Skeletal muscle satellite cell (primary cell): Measurements from ENCODE around the gene IGF2BP3.
A peak's percentile ranks its signal among the peaks of the same experiment; 100 is the strongest.

Experiments used
- H3K27me3 ChIP-seq: 2 replicates; pipeline ENCODE4 v1.7.0; 2013; ENCODE audit warnings: low read length; ENCODE audit not compliant: control insufficient read depth, insufficient read depth
- H3K36me3 ChIP-seq: 2 replicates; pipeline ENCODE4 v1.7.0; 2013; ENCODE audit warnings: mild to moderate bottlenecking, control low read depth, low read length; ENCODE audit not compliant: insufficient read depth
- H3K4me1 ChIP-seq: 2 replicates; pipeline ENCODE4 v1.7.0; 2013; ENCODE audit warnings: low read length; ENCODE audit not compliant: control insufficient read depth, insufficient read depth
- H3K4me2 ChIP-seq: 2 replicates; pipeline ENCODE4 v1.7.0; 2013; ENCODE audit warnings: mild to moderate bottlenecking, low read length
- H3K4me3 ChIP-seq: 2 replicates; pipeline ENCODE4 v1.7.0; 2013; ENCODE audit warnings: low read length
- H3K9ac ChIP-seq: 2 replicates; pipeline ENCODE4 v1.7.0; 2013; ENCODE audit warnings: mild to moderate bottlenecking, low read depth, low read length, moderate library complexity
- H3K9me3 ChIP-seq: replicated peaks from 2 replicates; pipeline ENCODE4 v1.7.0; 2013; ENCODE audit warnings: mild to moderate bottlenecking, control low read depth, low read length

IGF2BP3 gene

GRCh38 chr7:23347033-23347681 is 123.1 kb downstream of the IGF2BP3 start:
- Histone ChIP-seq H3K4me2 (peak overlapping the region; percentile 59), H3K36me3 (peaks cover 19% of the 10 kb centered on the region), H3K9ac (no peak overlapping the region), H3K27me3 (no peaks in the 10 kb centered on the region), H3K4me1 (peaks cover 57% of the 10 kb centered on the region), H3K9me3 (no peaks in the 10 kb centered on the region), H3K4me3 (peak overlapping the region; percentile 25)

DNA sequence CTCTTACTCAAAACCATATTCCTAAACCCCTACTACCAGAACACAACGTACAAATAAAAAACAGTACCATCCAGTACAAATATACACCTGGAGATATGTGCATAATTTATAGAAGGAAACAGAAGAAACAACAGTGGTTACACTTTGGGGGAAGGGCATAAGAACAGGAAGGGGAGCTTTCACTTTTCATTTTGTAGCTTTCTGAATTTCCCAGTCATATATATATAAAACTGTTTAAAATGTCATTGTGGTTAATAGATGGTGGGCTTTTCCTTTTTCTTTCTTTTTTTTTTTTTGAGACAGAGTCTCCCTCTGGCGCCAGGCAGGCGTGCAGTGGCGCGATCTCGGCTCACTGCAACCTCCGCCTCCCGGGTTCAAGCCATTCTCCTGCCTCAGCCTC is 124.0 kb downstream of the IGF2BP3 start:
- H3K36me3 ChIP-seq, result peaks cover 25% of the 10 kb centered on the region
- no peaks in the 10 kb centered on the region for H3K27me3 ChIP-seq
- peaks cover 54% of the 10 kb centered on the region for H3K4me1 ChIP-seq

GRCh38 chr7:23345601-23346000 is 124.7 kb downstream of the IGF2BP3 start:
- Histone ChIP-seq H3K9me3 (no peaks in the 10 kb centered on the region), H3K36me3 (peaks cover 28% of the 10 kb centered on the region), H3K9ac (no peak overlapping the region), H3K4me1 (peaks cover 47% of the 10 kb centered on the region), H3K27me3 (no peaks in the 10 kb centered on the region), H3K4me2 (no peak overlapping the region), H3K4me3 (no peak overlapping the region)

More for the DNA sequence above, 124.0 kb downstream of the IGF2BP3 start:
- Histone ChIP-seq H3K4me3 (no peak overlapping the region), H3K9me3 (no peaks in the 10 kb centered on the region), H3K4me2 (no peak overlapping the region), H3K9ac (no peak overlapping the region)

DNA sequence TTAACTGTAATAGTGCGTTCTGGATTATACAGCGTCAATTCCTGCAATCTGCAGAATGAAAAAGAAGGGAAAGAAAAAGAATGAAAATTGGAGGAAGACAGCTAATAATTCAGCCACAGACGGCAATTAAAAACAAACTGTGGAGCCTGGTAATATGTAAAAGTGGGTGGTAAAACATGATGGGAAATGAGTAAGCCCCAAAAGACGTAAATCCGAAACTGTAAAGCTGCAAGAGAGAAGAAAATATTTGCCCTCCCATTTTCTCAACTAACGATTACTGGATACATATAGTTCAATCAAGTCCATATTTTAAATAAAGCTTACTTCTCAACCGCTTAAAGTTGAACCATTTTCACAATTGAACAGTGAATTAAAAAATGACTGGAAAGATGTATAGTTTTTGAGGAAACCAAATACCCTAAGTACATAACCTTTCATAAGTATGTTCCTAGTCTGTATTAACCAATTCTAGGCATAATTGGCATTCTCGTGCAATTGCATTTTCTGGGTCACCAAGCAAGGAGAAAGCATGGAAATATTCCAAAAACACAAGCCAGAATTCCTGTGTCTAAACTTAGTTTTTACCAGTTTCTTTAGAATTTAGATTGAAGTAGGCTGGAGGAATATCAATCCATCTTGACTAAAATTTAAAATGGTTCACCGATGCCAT is 126.3 kb downstream of the IGF2BP3 start:
- Histone ChIP-seq H3K4me3 (no peak overlapping the region), H3K4me1 (peaks cover 30% of the 10 kb centered on the region), H3K36me3 (peaks cover 38% of the 10 kb centered on the region)

DNA sequence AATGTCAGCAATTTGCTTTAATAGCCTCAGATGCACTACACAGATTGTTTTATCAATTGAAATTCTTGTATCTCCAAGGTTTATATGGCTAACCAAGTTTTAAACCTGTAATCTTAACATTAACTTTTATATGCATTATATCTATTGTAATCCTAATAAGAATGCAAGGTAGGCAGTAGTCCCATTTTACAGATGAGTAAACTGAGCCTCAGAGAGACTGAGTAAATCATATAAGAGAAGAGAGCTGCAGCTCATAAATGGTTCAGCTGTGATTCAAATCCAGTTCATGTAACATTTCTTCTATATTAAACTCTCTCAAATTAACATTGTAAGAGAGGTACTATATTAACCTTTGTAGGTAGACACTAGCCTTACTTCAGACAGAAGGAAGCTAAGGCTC is 127.2 kb downstream of the IGF2BP3 start:
- H3K4me3 ChIP-seq, result no peak overlapping the region
- H3K9me3 ChIP-seq, result no peaks in the 10 kb centered on the region
- no peaks in the 10 kb centered on the region for H3K27me3 ChIP-seq
- peaks cover 38% of the 10 kb centered on the region for H3K36me3 ChIP-seq
- no peak overlapping the region for H3K4me2 ChIP-seq
- H3K9ac ChIP-seq, result no peak overlapping the region
- H3K4me1 ChIP-seq, result peaks cover 22% of the 10 kb centered on the region

More for the DNA sequence above, 126.3 kb downstream of the IGF2BP3 start:
- Histone ChIP-seq H3K9me3 (no peaks in the 10 kb centered on the region), H3K27me3 (no peaks in the 10 kb centered on the region), H3K9ac (no peak overlapping the region), H3K4me2 (no peak overlapping the region)

DNA sequence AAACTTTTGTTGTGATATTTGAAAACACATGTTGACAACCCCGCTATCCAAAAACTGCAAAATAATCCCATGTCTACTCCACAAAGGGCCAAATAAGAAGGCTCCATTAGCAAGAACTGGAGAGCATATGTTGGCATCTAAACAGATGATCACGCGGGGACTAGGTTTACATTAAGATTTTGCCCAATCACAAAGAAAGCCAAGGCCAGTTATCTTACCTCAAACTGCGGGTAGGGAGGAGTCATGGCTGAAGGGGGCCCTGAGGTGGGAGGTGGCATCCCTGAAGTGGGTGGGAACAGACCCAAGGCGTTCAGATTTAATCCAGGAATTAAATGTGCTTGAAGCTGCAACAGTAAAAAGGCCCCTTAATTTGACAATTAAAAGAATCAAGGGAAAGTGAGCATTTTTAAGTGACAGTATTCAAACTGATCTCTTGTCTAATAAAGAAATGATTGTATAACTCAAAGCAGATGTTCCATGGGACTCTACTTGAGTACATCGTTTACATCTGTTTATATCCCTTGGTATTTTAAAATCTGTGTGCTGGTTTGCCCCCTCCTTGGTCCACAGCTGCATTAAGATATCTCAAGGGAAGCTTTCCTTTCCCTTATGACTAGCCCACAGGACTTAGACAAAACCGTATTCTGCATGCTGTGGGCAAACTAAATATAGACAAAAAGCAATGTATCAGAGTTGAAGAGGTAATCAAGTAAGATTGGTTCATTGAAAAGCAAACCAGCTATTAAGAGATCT is 128.3 kb downstream of the IGF2BP3 start:
- Histone ChIP-seq H3K27me3 (no peaks in the 10 kb centered on the region), H3K4me1 (peaks cover 11% of the 10 kb centered on the region), H3K9ac (no peak overlapping the region), H3K36me3 (peaks cover 45% of the 10 kb centered on the region), H3K9me3 (no peaks in the 10 kb centered on the region), H3K4me2 (no peak overlapping the region), H3K4me3 (no peak overlapping the region)

DNA sequence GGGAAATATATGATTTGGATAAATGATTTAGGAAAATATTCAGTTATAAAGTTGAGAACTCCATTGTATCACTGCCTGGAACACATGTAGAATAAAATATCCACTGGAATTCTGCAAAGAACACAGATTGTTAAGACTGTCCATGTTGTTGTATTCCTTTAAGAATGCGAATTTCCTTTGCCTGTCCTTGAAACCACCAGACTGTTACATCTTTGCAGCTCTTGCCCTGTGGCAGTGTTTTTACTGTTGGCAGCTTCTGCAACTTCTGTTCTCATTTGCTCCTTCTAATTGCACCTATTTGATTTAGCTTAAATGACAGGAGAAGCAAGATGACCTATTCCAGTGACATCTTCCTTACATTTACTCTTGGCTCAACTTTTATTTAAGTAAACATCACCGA is 131.4 kb downstream of the IGF2BP3 start:
- Histone ChIP-seq H3K27me3 (no peaks in the 10 kb centered on the region), H3K9ac (no peak overlapping the region), H3K4me1 (peaks cover 25% of the 10 kb centered on the region), H3K4me2 (no peak overlapping the region), H3K4me3 (no peak overlapping the region), H3K9me3 (no peaks in the 10 kb centered on the region), H3K36me3 (peaks cover 27% of the 10 kb centered on the region)

DNA sequence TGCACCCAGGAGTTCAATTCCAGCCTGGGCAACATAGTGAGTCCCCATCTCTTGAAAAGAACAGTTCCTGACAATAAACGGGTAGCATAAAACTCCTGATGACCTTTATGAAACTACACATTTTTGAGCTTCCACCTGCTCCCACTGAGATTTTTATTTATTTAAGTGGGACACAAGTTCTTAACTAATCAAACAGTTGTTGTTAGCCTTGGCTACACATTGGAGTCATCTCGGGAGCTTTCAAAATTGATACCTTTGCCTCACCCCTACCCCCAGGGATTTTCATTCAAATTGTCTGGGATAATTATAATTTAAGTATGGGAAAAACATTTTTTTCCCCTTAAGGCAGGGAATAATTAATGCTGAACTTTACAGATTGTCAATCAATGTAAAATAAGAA is 131.9 kb downstream of the IGF2BP3 start:
- peaks cover 27% of the 10 kb centered on the region for H3K36me3 ChIP-seq
- no peaks in the 10 kb centered on the region for H3K27me3 ChIP-seq
- H3K4me1 ChIP-seq, result peaks cover 28% of the 10 kb centered on the region
- no peaks in the 10 kb centered on the region for H3K9me3 ChIP-seq
- no peak overlapping the region for H3K4me2 ChIP-seq
- H3K9ac ChIP-seq, result no peak overlapping the region
- H3K4me3 ChIP-seq, result no peak overlapping the region

- no peaks in the 10 kb centered on the region for H3K9me3 ChIP-seq
- peaks cover 27% of the 10 kb centered on the region for H3K36me3 ChIP-seq
- H3K4me1 ChIP-seq, result peaks cover 39% of the 10 kb centered on the region
These were observed 132.9 kb downstream of the IGF2BP3 start for GRCh38 chr7:23337374-23337773.

DNA sequence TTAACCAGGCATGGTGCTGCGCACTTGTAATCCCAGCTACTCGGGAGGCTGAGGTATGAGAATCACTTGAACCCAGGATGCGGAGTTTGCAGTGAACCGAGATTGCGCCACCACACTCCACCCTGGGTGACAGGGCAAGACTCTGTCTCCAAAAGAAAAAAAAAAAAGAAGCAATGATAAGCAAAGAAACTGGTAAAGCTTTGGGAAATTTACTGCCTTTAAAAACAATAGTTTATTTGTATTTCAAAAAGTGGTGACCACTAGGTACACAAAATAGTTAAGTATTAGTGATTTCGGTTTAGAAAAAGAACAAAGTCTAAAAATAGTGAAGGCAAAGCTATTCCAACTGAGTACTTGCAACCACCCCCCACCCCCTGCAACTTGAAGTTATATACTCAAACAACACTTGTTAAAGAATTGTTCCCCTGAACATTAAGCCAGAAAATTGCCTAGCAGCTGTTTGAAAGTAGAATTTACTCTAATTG is 133.4 kb downstream of the IGF2BP3 start:
- Histone ChIP-seq H3K36me3 (peaks cover 24% of the 10 kb centered on the region), H3K9me3 (no peaks in the 10 kb centered on the region), H3K4me2 (no peak overlapping the region), H3K9ac (no peak overlapping the region), H3K4me3 (no peak overlapping the region), H3K4me1 (peaks cover 44% of the 10 kb centered on the region), H3K27me3 (no peaks in the 10 kb centered on the region)

More at GRCh38 chr7:23337374-23337773, 132.9 kb downstream of the IGF2BP3 start:
- no peak overlapping the region for H3K4me2 ChIP-seq
- no peaks in the 10 kb centered on the region for H3K27me3 ChIP-seq
- H3K9ac ChIP-seq, result no peak overlapping the region
- H3K4me3 ChIP-seq, result no peak overlapping the region

DNA sequence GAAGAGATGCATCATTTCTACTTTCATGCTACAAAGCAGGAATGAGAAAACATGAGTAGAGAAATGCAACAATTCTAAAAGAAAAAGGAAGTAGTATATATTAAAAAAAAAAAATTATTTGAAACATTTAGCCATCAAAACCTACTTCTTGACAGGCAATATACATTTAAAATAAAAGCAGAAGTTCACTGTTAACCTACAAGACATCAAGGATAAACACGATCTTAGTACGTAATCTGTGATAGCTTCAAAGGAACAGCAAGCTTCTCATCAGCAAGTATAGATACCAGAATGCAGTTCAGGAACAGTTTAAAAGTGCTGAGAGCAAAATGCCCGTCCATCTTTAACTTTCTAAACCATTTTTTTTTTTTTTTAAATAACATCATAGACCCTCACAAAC is 134.2 kb downstream of the IGF2BP3 start:
- peaks cover 45% of the 10 kb centered on the region for H3K4me1 ChIP-seq

More for the DNA sequence above, 134.2 kb downstream of the IGF2BP3 start:
- Histone ChIP-seq H3K4me2 (no peak overlapping the region), H3K36me3 (peaks cover 19% of the 10 kb centered on the region), H3K27me3 (no peaks in the 10 kb centered on the region), H3K4me3 (no peak overlapping the region), H3K9ac (no peak overlapping the region), H3K9me3 (no peaks in the 10 kb centered on the region)
